22Rv1 (cell line): ENCODE results near the gene HFE.

ENCODE experiments used
- H3K27ac ChIP-seq: fragments of 450-650 bp; 2 replicates; pipeline ENCODE4 v1.5.1; 2017
- ZFX ChIP-seq: fragments of 450-650 bp; IDR thresholded peaks from 2 replicates; pipeline ENCODE4 v1.6.1; 2017; ENCODE audit warnings: antibody characterized with exemption, borderline replicate concordance
- TF ChIP-seq, protein P1 (sequence below): fragments of 450-650 bp; IDR thresholded peaks from 2 replicates; pipeline ENCODE4 v1.5.1; 2017; ENCODE audit warnings: mild to moderate bottlenecking

Gene HFE

DNA sequence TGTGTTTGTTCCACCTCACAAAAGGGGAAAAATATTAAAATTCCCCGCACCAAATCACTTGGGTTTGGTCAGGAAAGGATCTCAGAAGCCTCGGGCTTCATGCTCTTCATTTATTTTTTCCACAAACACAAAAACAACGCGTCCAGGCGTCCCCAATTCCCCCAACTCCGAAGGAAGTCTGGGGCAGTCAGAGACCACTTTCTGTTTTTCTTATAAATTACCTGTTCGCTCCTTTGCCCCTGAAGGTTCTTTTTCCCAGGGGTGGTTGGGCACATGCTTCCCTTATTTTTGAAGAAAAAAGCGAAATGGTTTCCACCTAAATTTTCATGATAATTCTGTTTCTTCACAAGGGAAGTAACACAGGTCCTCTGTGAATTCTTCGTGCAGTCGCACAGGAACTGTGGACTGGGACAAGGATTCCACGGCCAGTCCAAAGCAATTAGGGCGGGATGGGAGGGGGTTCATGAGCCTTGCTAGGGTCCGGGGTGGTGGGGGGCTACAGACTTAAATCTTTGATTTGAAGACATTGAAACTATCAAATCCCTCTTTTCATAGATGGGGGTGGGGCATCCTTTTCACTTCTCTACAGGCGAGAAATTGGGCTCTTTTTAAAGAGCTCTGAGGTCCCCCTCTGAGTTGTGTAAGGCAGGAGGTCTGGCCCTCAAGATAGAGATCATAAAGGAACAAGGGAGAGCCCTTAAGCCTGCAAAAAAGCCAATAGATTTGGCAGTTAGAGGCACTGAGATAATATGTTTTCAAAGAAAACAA is 30.5 kb upstream of the HFE start:
- no peak for TF ChIP-seq ZFX
- TF ChIP-seq, protein P1, sequence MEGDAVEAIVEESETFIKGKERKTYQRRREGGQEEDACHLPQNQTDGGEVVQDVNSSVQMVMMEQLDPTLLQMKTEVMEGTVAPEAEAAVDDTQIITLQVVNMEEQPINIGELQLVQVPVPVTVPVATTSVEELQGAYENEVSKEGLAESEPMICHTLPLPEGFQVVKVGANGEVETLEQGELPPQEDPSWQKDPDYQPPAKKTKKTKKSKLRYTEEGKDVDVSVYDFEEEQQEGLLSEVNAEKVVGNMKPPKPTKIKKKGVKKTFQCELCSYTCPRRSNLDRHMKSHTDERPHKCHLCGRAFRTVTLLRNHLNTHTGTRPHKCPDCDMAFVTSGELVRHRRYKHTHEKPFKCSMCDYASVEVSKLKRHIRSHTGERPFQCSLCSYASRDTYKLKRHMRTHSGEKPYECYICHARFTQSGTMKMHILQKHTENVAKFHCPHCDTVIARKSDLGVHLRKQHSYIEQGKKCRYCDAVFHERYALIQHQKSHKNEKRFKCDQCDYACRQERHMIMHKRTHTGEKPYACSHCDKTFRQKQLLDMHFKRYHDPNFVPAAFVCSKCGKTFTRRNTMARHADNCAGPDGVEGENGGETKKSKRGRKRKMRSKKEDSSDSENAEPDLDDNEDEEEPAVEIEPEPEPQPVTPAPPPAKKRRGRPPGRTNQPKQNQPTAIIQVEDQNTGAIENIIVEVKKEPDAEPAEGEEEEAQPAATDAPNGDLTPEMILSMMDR: no peak
- peak overlapping the region; percentile 99 for H3K27ac ChIP-seq

DNA sequence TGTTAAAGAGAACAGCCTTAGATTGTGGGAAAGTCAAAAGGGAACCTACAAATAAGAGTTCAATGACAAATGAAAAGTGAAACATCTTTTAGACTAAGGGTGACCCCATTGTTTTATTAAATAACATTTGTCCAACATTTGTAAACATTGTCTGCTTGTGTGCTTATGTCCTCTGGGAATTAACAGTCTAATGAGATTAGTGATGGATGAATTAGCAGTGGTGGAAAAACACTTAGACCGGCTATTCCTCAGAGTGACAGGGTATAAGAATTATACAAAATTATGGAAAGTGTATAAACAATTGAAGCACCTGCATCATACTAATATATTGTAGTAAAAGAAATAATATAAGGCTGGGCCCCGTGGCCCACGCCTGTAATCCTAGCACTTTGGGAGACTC is 29.3 kb upstream of the HFE start:
- TF ChIP-seq, protein P1: no peak
- no peak for TF ChIP-seq ZFX
- peak overlapping the region; percentile 99 for H3K27ac ChIP-seq

DNA sequence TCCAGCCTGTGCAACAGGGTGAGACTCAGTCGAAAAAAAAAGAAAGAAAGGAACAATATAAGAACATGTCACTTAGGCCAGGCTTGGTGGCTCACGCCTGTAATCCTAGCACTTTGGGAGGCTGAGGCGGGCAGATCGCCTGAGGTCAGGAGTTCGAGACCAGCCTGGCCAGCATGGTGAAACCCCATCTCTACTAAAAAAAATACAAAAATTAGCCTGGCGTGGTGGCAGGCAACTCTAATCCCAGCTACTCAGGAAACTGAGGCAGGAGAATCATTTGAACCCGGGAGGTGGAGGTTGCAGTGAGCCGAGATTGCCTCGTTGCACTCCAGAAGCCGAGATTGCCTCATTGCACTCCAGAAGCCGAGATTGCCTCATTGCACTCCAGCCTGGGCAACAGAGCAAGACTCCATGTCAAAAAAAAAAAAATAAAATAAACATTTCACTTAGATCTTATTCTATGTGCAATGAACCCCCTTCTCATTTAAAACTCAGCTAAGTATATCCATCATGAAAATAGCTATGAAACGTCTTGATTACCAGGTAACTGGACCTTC is 28.7 kb upstream of the HFE start:
- peak overlapping the region; percentile 99; the same call in 1 of the 2 replicates for H3K27ac ChIP-seq

DNA sequence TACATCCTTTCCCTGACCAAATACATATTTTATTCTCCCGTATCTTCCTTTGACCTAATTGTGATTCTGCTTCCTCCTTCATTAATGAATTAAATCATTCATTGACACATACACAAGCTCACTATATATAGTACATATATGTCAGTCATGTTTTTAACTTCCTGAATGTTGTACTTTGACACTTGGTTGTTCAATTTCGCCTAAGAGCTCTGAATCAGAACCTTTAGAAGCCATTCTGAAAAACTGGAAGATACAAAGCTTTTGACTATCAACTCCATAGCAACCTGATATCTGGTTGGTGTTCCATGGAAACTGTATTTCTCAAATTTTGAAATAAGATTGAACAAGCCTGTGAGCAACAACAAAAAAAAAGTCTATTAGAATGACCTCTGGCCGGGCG is 27.3 kb upstream of the HFE start:
- H3K27ac ChIP-seq: no peak overlapping the region
- TF ChIP-seq, protein P1: no peak
- TF ChIP-seq ZFX: no peak

DNA sequence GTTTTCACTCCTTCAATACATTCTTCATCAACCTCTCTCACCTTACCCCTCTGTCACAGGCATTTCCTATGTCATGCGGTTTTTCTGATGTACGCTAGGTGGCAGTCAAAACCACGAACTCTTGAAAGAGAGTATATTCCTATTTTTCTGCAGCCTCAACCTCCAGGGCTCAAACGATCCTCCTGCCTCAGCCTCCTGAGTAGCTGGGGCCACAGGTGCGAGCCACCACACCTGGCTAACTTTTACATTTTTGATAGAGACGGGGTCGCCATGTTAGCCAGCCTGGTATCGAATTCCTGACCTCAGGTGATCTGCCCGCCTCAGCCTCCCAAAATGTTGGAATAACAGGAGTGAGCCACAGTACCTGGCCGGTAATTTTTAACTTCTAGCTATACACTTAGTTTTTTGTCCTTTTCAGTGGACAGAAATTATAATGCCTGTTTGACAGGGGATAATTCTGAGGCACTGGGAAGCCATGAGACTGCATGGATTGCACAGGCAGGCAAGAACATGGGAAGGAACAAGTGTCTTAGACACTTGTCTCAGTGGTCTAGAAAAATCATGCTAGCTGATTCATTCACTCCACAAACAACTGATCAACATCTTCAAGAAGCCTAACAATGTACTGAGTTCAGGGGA is 22.5 kb upstream of the HFE start:
- no peak overlapping the region for H3K27ac ChIP-seq
- TF ChIP-seq, protein P1: peak; percentile 85
- no peak for TF ChIP-seq ZFX

DNA sequence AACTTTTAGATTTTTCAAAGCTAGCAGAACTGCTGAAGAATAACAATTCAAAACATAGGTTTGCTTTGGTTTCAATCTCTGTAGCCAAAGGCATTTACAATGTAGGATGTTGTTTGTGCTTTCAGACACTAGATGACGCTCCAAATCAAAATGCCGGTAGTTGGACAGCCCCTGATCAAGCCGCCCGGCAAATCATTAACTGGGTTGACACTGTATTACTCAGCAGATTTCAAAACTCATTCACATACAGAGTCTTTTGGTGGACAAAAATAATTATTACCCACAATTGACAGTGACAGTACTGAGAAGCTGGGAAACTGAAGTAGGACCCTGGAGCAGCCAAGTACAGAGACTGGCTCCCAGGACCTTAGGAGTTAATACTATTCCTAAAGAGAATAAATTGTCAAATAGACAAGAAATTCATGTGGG is 21.3 kb upstream of the HFE start:
- H3K27ac ChIP-seq: peak overlapping the region; percentile 44; the same call in 1 of the 2 replicates
- TF ChIP-seq, protein P1: peak; percentile 94
- TF ChIP-seq ZFX: no peak

DNA sequence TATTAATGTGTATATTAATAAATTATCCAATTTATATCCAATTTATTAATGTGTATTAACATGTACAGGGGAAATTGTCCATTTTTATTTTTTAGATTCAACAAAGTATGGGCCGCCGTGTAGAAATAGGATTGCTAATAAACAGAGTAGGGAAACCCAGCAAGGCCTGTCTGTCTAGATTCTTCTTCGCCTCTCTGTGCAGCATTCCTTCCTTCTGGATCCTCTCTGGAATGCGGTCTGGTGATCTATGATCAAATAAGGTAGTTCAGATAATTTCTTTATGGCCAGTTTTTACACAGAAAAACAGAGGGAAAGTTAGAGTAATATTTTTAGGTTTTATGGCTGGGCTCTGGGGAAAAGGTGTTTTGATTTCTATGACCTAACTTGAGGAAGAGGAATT is 19.9 kb upstream of the HFE start:
- H3K27ac ChIP-seq: no peak overlapping the region
- TF ChIP-seq ZFX: no peak
- TF ChIP-seq, protein P1: no peak
